H1 (cell line): ENCODE data around the gene UTP20. TPM values are rescaled to one million over a fixed set of nuclear protein-coding genes. Genes with fewer than 3 reads are reported as not detected.

Experiments used
- CTCF ChIA-PET: fragments of 300-600 bp; sonication (Branson Sonifier 250); formaldehyde crosslinking; loops from one replicate; lab custom pipeline; 2021; ENCODE audit not compliant: partially characterized antibody; lab: Charles Lee
- POLR2A ChIA-PET: fragments of 300-600 bp; sonication (Branson Sonifier 250); formaldehyde crosslinking; loops from one replicate; lab custom pipeline; 2021; ENCODE audit warnings: inconsistent platforms; ENCODE audit not compliant: partially characterized antibody; lab: Charles Lee
- DNase-seq, 2 experiments: peaks; one replicate each; pipeline versions ENCODE4 v3.0.0 to v3.0.0-alpha.2; 2010 to 2022; ENCODE audit warnings: low spot score in 2 of 2, low read depth in 1 of 2, mixed read lengths in 1 of 2
- FAIRE-seq: peaks from 2 replicates; lab custom pipeline; 2011; peaks lifted over from hg19 to GRCh38; lab: Jason Lieb, UNC
- H2AFZ ChIP-seq: 2 replicates; pipeline ENCODE4 v1.8.1; 2012; ENCODE audit warnings: low read length, inconsistent platforms
- H2AK5ac ChIP-seq: 2 replicates; pipeline ENCODE4 v1.6.1; 2013; ENCODE audit warnings: low read depth, low read length
- H2BK120ac ChIP-seq: replicated peaks from 2 replicates; pipeline ENCODE3; 2013; ENCODE audit warnings: low read depth, low read length, inconsistent platforms
- H2BK12ac ChIP-seq: 2 replicates; pipeline ENCODE4 v1.6.1; 2013; ENCODE audit warnings: low read depth, low read length
- H2BK15ac ChIP-seq: 2 replicates; pipeline ENCODE4 v1.6.1; 2013; ENCODE audit warnings: low read length
- H2BK20ac ChIP-seq: 2 replicates; pipeline ENCODE4 v1.6.1; 2013; ENCODE audit warnings: low read length
- H2BK5ac ChIP-seq: 2 replicates; pipeline ENCODE4 v1.6.1; 2013; ENCODE audit warnings: low read depth, low read length
- H3K14ac ChIP-seq: 2 replicates; pipeline ENCODE4 v1.6.1; 2013; ENCODE audit warnings: inconsistent platforms; ENCODE audit not compliant: insufficient read length
- H3K18ac ChIP-seq: 2 replicates; pipeline ENCODE4 v1.6.1; 2013; ENCODE audit warnings: low read length; ENCODE audit errors: extremely low read depth
- H3K23ac ChIP-seq: 2 replicates; pipeline ENCODE4 v1.6.1; 2013; ENCODE audit warnings: inconsistent platforms; ENCODE audit not compliant: insufficient read length
- H3K23me2 ChIP-seq: 2 replicates; pipeline ENCODE4 v1.6.1; 2013; ENCODE audit warnings: low read depth, low read length
- H3K27ac ChIP-seq: 2 replicates; pipeline ENCODE4 v1.6.1; 2011; ENCODE audit warnings: low read depth, low read length, inconsistent platforms
- H3K27me3 ChIP-seq, 4 experiments: replicated peaks in 1 of 4; 1 replicate in 1 of 4; 2 replicates in 3 of 4; pipeline versions ENCODE4 v1.6.1 to v1.8.1; 2011 to 2013; ENCODE audit warnings: low read length in 3 of 4, mild to moderate bottlenecking in 3 of 4, inconsistent platforms in 2 of 4, mixed read lengths in 2 of 4, moderate library complexity in 1 of 4; ENCODE audit not compliant: control insufficient read depth in 3 of 4, insufficient read depth in 3 of 4; ENCODE audit errors: extremely low read depth in 1 of 4
- H3K36me3 ChIP-seq, 4 experiments: 2 replicates each; pipeline versions ENCODE4 v1.6.1 to v1.8.1; 2011 to 2013; ENCODE audit warnings: mild to moderate bottlenecking in 4 of 4, low read length in 3 of 4, moderate library complexity in 2 of 4, control low read depth in 1 of 4, inconsistent platforms in 1 of 4; ENCODE audit not compliant: insufficient read depth in 4 of 4, control insufficient read depth in 2 of 4
- H3K4ac ChIP-seq: replicated peaks from 2 replicates; pipeline ENCODE3; 2013; ENCODE audit warnings: low read length, low read depth, mixed read lengths, inconsistent platforms; ENCODE audit not compliant: insufficient read length
- H3K4me1 ChIP-seq, 4 experiments: replicated peaks in 1 of 4; 1 replicate in 1 of 4; 2 replicates in 3 of 4; pipeline versions ENCODE4 v1.6.1 to v1.8.1; 2011 to 2013; ENCODE audit warnings: low read length in 3 of 4, inconsistent platforms in 2 of 4, mixed read lengths in 1 of 4; ENCODE audit not compliant: insufficient read depth in 4 of 4, control insufficient read depth in 3 of 4
- H3K4me2 ChIP-seq, 2 experiments: 2 replicates each; pipeline versions ENCODE4 v1.6.1 to v1.8.1; 2011 to 2013; ENCODE audit warnings: low read depth in 2 of 2, low read length in 2 of 2, control low read depth in 1 of 2, inconsistent platforms in 1 of 2, mild to moderate bottlenecking in 1 of 2; ENCODE audit not compliant: insufficient read depth in 1 of 2
- H3K4me3 ChIP-seq, 4 experiments: fragments of 200-600, 300-600 bp in 1 of 4; sonication (generic), shearing (Covaris generic), sonication (Bioruptor Twin) in 1 of 4; 2 replicates each; pipeline versions ENCODE4 v1.5.1 to v1.8.1; 2011 to 2016; ENCODE audit warnings: low read length in 4 of 4, low read depth in 3 of 4, control low read depth in 2 of 4, inconsistent platforms in 2 of 4, mild to moderate bottlenecking in 2 of 4, mixed read lengths in 1 of 4, moderate library complexity in 1 of 4; ENCODE audit not compliant: insufficient read depth in 2 of 4; ENCODE audit errors: extremely low read depth in 1 of 4
- H3K56ac ChIP-seq: replicated peaks from 2 replicates; pipeline ENCODE3; 2013; ENCODE audit warnings: low read depth, mild to moderate bottlenecking, mixed read lengths, low read length, inconsistent platforms; ENCODE audit not compliant: insufficient read length
- H3K79me1 ChIP-seq: 2 replicates; pipeline ENCODE4 v1.6.1; 2013; ENCODE audit warnings: low read depth, low read length, control low read depth
- H3K79me2 ChIP-seq, 2 experiments: 2 replicates each; pipeline versions ENCODE4 v1.6.1 to v1.8.1; 2012 to 2013; ENCODE audit warnings: low read length in 2 of 2, mild to moderate bottlenecking in 2 of 2, inconsistent platforms in 1 of 2; ENCODE audit not compliant: insufficient read depth in 2 of 2, control insufficient read depth in 1 of 2
- H3K9ac ChIP-seq, 4 experiments: replicated peaks in 1 of 4; 1 replicate in 1 of 4; 2 replicates in 3 of 4; pipeline versions ENCODE4 v1.6.1 to v1.8.1; 2011 to 2013; ENCODE audit warnings: low read depth in 3 of 4, low read length in 3 of 4, control low read depth in 2 of 4, mild to moderate bottlenecking in 2 of 4, moderate library complexity in 2 of 4, inconsistent platforms in 1 of 4; ENCODE audit errors: extremely low read depth in 1 of 4
- H3K9me3 ChIP-seq, 2 experiments: 2 replicates each; pipeline versions ENCODE4 v1.6.1 to v1.8.1; 2012 to 2013; ENCODE audit warnings: mild to moderate bottlenecking in 2 of 2, moderate library complexity in 2 of 2, control low read depth in 1 of 2, inconsistent platforms in 1 of 2, low read depth in 1 of 2, low read length in 1 of 2, mixed read lengths in 1 of 2; ENCODE audit not compliant: insufficient read depth in 2 of 2
- H4K20me1 ChIP-seq, 2 experiments: replicated peaks in 1 of 2; 2 replicates each; pipeline versions ENCODE3 to v1.8.1; 2011 to 2013; ENCODE audit warnings: inconsistent platforms in 2 of 2, low read length in 2 of 2, mild to moderate bottlenecking in 1 of 2; ENCODE audit not compliant: insufficient read depth in 2 of 2, control insufficient read depth in 1 of 2
- H4K5ac ChIP-seq: 2 replicates; pipeline ENCODE4 v1.6.1; 2013; ENCODE audit warnings: low read length, low read depth, mixed read lengths, inconsistent platforms; ENCODE audit not compliant: insufficient read length
- H4K8ac ChIP-seq: 2 replicates; pipeline ENCODE4 v1.8.0; 2013; ENCODE audit warnings: mild to moderate bottlenecking, moderate library complexity, low read length, inconsistent platforms; ENCODE audit not compliant: insufficient read depth; ENCODE audit errors: extremely low read depth
- H4K91ac ChIP-seq: replicated peaks from 2 replicates; pipeline ENCODE3; 2013; ENCODE audit warnings: low read length, mixed read lengths, inconsistent platforms; ENCODE audit not compliant: insufficient read length
- POLR2A ChIP-seq, 2 experiments: IDR thresholded peaks; 1 replicate in 1 of 2; 2 replicates in 1 of 2; pipeline ENCODE4 v1.6.1; 2011; ENCODE audit warnings: low read depth in 2 of 2, low read length in 2 of 2, mild to moderate bottlenecking in 2 of 2; ENCODE audit errors: control extremely low read depth in 1 of 2
- RNF2 ChIP-seq: fragments of 200-900, 300-1000 bp; sonication (generic); IDR thresholded peaks from 2 replicates; pipeline ENCODE4 v1.7.1; 2016; ENCODE audit warnings: borderline replicate concordance, low read depth, mild to moderate bottlenecking, antibody characterized with exemption, low read length; ENCODE audit not compliant: poor library complexity, severe bottlenecking; ENCODE audit errors: missing control alignments
- SAP30 ChIP-seq: fragments of 300-600 bp; sonication (generic); IDR thresholded peaks from 2 replicates; pipeline ENCODE4 v1.7.1; 2012; ENCODE audit warnings: low read length, moderate library complexity, mild to moderate bottlenecking, inconsistent platforms; ENCODE audit not compliant: insufficient read depth, insufficient replicate concordance
- SIX5 ChIP-seq: IDR thresholded peaks from 2 replicates; pipeline ENCODE4 v1.6.1; 2011; ENCODE audit warnings: mild to moderate bottlenecking, low read depth, low read length
- SP1 ChIP-seq: IDR thresholded peaks from 2 replicates; pipeline ENCODE4 v1.6.1; 2011; ENCODE audit warnings: low read depth, low read length
- SRF ChIP-seq: IDR thresholded peaks from 2 replicates; pipeline ENCODE4 v1.6.1; 2011; ENCODE audit warnings: mild to moderate bottlenecking, low read depth, low read length, moderate library complexity
- TCF12 ChIP-seq: IDR thresholded peaks from 2 replicates; pipeline ENCODE4 v1.6.1; 2011; ENCODE audit warnings: low read depth, mild to moderate bottlenecking, low read length
- WGBS, 2 experiments: shearing (Covaris generic) in 1 of 2; methylation state at CpG; one replicate each; pipeline versions ENCODE4 v1.1.6 to v1.1.7; 2013 to 2015; ENCODE audit warnings: low lambda C conversion rate in 2 of 2, mixed read lengths in 2 of 2, inconsistent platforms in 1 of 2, low coverage in 1 of 2, missing lambda C conversion rate in 1 of 2; ENCODE audit not compliant: insufficient replicate concordance in 2 of 2, insufficient coverage in 1 of 2, insufficient read length in 1 of 2; ENCODE audit errors: extremely low coverage in 1 of 2, missing lambda C conversion rate in 1 of 2; 5-methylcytosine and 5-hydroxymethylcytosine counted together
- polyA plus RNA-seq, 7 experiments: library from polyadenylated mRNA; depleted of rRNA in 3 of 7; stranded (reverse) in 5 of 7; unstranded in 2 of 7; fragments of >200 nt in 5 of 7; fragments of 200-250 nt in 2 of 7; gene quantifications; 1 replicate in 5 of 7; 2 replicates in 1 of 7; 4 replicates in 1 of 7; pipeline versions ENCODE4 v1.2.1 to v1.2.3, GENCODE V29; 2011 to 2013; ENCODE audit warnings: missing spikeins in 2 of 7, mixed read lengths in 2 of 7
- total RNA-seq: library from RNA; stranded (reverse); fragmentation: NEBNext Ultra II Directional; extraction: Animal tissue kit (Norgen Biotek cat#: 25700); gene quantifications from 2 replicates; pipeline ENCODE4 v1.2.1, GENCODE V29; 2021
- TF ChIP-seq, protein P1 (sequence below): IDR thresholded peaks from 2 replicates; pipeline ENCODE4 v1.6.1; 2012; ENCODE audit warnings: inconsistent platforms
- TF ChIP-seq, protein P2 (sequence below): IDR thresholded peaks from 2 replicates; pipeline ENCODE4 v1.6.1; 2011; ENCODE audit warnings: low read length, improper control_type of control experiment
- TF ChIP-seq, protein P3 (sequence below): IDR thresholded peaks from 2 replicates; pipeline ENCODE4 v1.6.1; 2012; ENCODE audit warnings: inconsistent platforms

UTP20 gene
- total and polyA plus RNA-seq, 2 of the 8 experiments (the other 6 are each of a cell fraction or from before 2014, with no cell fraction given): 8.5 to 48.4 TPM

DNA sequence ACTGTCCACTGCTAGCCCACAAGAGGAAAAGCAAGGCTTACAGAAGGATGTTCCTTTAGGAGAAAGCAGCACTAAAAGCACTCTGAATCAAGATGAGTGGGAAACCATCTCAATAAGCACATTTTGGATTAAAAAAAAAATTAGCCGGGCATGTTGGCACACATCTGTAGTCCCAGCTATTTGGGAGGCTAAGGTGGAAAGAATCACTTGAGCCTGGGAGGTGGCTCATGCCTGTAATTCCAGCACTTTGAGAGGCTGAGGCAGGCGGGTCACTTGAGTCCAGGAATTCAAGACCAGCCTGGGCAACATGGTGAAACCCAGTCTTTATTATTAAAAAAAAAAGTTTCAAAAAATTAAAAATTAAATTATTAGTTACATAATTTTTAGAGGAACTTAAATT lies 144.7 kb downstream of the UTP20 start:
- FAIRE-seq: no peak
- no peak overlapping the region for H4K91ac ChIP-seq
- TF ChIP-seq, protein P1, sequence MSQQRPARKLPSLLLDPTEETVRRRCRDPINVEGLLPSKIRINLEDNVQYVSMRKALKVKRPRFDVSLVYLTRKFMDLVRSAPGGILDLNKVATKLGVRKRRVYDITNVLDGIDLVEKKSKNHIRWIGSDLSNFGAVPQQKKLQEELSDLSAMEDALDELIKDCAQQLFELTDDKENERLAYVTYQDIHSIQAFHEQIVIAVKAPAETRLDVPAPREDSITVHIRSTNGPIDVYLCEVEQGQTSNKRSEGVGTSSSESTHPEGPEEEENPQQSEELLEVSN: no peak
- no peak for TF ChIP-seq RNF2
- TF ChIP-seq POLR2A (IDR thresholded peaks at IDR 0.05; ENCODE audit: control extremely low read depth in 1 of 2, low read depth in 2 of 2, low read length in 2 of 2): no peak
- TF ChIP-seq, protein P2, sequence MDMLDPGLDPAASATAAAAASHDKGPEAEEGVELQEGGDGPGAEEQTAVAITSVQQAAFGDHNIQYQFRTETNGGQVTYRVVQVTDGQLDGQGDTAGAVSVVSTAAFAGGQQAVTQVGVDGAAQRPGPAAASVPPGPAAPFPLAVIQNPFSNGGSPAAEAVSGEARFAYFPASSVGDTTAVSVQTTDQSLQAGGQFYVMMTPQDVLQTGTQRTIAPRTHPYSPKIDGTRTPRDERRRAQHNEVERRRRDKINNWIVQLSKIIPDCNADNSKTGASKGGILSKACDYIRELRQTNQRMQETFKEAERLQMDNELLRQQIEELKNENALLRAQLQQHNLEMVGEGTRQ: no peak
- TF ChIP-seq, protein P3, sequence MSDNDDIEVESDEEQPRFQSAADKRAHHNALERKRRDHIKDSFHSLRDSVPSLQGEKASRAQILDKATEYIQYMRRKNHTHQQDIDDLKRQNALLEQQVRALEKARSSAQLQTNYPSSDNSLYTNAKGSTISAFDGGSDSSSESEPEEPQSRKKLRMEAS: no peak
- no peak for TF ChIP-seq SP1
- TF ChIP-seq SRF: no peak
- no peak for TF ChIP-seq TCF12
- no peak for TF ChIP-seq SAP30
- no peak for TF ChIP-seq SIX5

More for the DNA sequence above, 144.7 kb downstream of the UTP20 start:
- H3K14ac ChIP-seq: no peak overlapping the region
- H3K79me1 ChIP-seq: no peaks in the 10 kb centered on the region
- H4K20me1 ChIP-seq: no peaks in the 10 kb centered on the region
- H3K56ac ChIP-seq: no peak overlapping the region
- H3K36me3 ChIP-seq: no peaks in the 10 kb centered on the region
- no peak for DNase-seq
- H3K9me3 ChIP-seq: no peaks in the 10 kb centered on the region
- H2BK12ac ChIP-seq: no peak overlapping the region
- no peak overlapping the region for H3K18ac ChIP-seq
- peak overlapping the region; percentile 53; the same call in 1 of the 2 replicates for H2AFZ ChIP-seq
- no peak overlapping the region for H2BK15ac ChIP-seq
- H4K5ac ChIP-seq: no peak overlapping the region
- ChIA-PET CTCF (interaction anchor here (1.6 kb wide), 1 partner anchor 10 kb away, joined by 5 read pairs; no protein-coding TSS in a partner anchor), POLR2A (no interaction called here)
- no peak overlapping the region for H2AK5ac ChIP-seq
- no peak overlapping the region for H2BK5ac ChIP-seq
- 81% methylated on average over 2 of the region's 2 CpGs; no CpG with 5 or more reads in 1 of the 2 experiments for WGBS, 2 experiments
- H3K27me3 ChIP-seq: no peaks in the 10 kb centered on the region
- H3K23me2 ChIP-seq: no peaks in the 10 kb centered on the region
- H3K4me3 ChIP-seq: no peak overlapping the region
- no peaks in the 10 kb centered on the region for H3K79me2 ChIP-seq
- no peak overlapping the region for H2BK120ac ChIP-seq
- no peak overlapping the region for H3K4me2 ChIP-seq
- H3K4ac ChIP-seq: no peak overlapping the region
- no peak overlapping the region for H3K23ac ChIP-seq
- no peaks in the 10 kb centered on the region for H3K4me1 ChIP-seq
- no peak overlapping the region for H2BK20ac ChIP-seq
- no peak overlapping the region for H4K8ac ChIP-seq
- H3K9ac ChIP-seq: no peak overlapping the region
- H3K27ac ChIP-seq: no peak overlapping the region
